ENCODE results near the gene ZNF341. TPM values are rescaled to one million over a fixed set of nuclear protein-coding genes. Genes with fewer than 3 reads are reported as not detected.

ZNF341 gene
- total and polyA plus RNA-seq, 7 donors, result 1.2 to 7.9 (median 2.5) TPM

- no peak overlapping the region for H3K4me3 ChIP-seq
- H3K27me3 ChIP-seq, result no peaks in the 10 kb centered on the region
- intact Hi-C loops (cut with DNase I), result no loop called here
- TF ChIP-seq POLR2A (IDR thresholded peaks at IDR 0.05), result no peak
- no peak for TF ChIP-seq EP300 (IDR thresholded peaks at IDR 0.05)
- no peak for TF ChIP-seq CTCF (IDR thresholded peaks at IDR 0.05)
- no peak for TF ChIP-seq POLR2AphosphoS5 (IDR thresholded peaks at IDR 0.05)
- no peak for DNase-seq
- no peak overlapping the region for H3K27ac ChIP-seq
- H3K36me3 ChIP-seq, result peaks cover 11 to 65% (median 20%) of the 10 kb centered on the region in 4 donors
- H3K4me1 ChIP-seq, result no peaks in the 10 kb centered on the region
- no peaks in the 10 kb centered on the region for H3K9me3 ChIP-seq
- WGBS, 2 donors, result 67 to 72% methylated on average over 14 of the region's 14 CpGs
Observed at GRCh38 chr20:33710681-33711445, 20.9 kb upstream of the ZNF341 start.

GRCh38 chr20:33711446-33711738 is 20.4 kb upstream of the ZNF341 start:
- intact Hi-C loops (cut with DNase I), result no loop called here
- 83 to 93% methylated on average over 1 of the region's 1 CpG for WGBS, 2 donors

GRCh38 chr20:33713865-33714367 is 17.9 kb upstream of the ZNF341 start:
- DNase-seq, result no peak
- peaks cover 7 to 45% (median 18%) of the 10 kb centered on the region in 4 donors for H3K36me3 ChIP-seq
- WGBS, 2 donors, result 91 to 94% methylated on average over 10 of the region's 10 CpGs
- intact Hi-C loops (cut with DNase I), result no loop called here
- no peak for TF ChIP-seq CTCF (IDR thresholded peaks at IDR 0.05)
- TF ChIP-seq POLR2AphosphoS5 (IDR thresholded peaks at IDR 0.05), result no peak
- no peak for TF ChIP-seq POLR2A (IDR thresholded peaks at IDR 0.05)
- TF ChIP-seq EP300 (IDR thresholded peaks at IDR 0.05), result no peak
- no peaks in the 10 kb centered on the region for H3K27me3 ChIP-seq
- no peaks in the 10 kb centered on the region for H3K9me3 ChIP-seq
- peaks cover 0 to 2% (median 2%) of the 10 kb centered on the region in 4 donors for H3K4me1 ChIP-seq
- H3K27ac ChIP-seq, result no peak overlapping the region
- no peak overlapping the region for H3K4me3 ChIP-seq

More at GRCh38 chr20:33711446-33711738, 20.4 kb upstream of the ZNF341 start:
- TF ChIP-seq POLR2AphosphoS5 (IDR thresholded peaks at IDR 0.05) (no peak), POLR2A (IDR thresholded peaks at IDR 0.05) (no peak), EP300 (IDR thresholded peaks at IDR 0.05) (no peak), CTCF (IDR thresholded peaks at IDR 0.05) (no peak)
- H3K36me3 ChIP-seq, result peaks cover 11 to 61% (median 20%) of the 10 kb centered on the region in 4 donors
- no peak overlapping the region for H3K27ac ChIP-seq
- H3K4me3 ChIP-seq, result no peak overlapping the region
- no peaks in the 10 kb centered on the region for H3K27me3 ChIP-seq
- DNase-seq, result no peak
- no peaks in the 10 kb centered on the region for H3K4me1 ChIP-seq
- no peaks in the 10 kb centered on the region for H3K9me3 ChIP-seq

GRCh38 chr20:33716498-33716897 is 15.3 kb upstream of the ZNF341 start:
- no peak for DNase-seq
- H3K4me1 ChIP-seq, result peaks cover 0 to 15% (median 11%) of the 10 kb centered on the region in 4 donors
- whole genome bisulfite sequencing, 2 donors, result 88 to 93% methylated on average over 2 of the region's 2 CpGs
- no peaks in the 10 kb centered on the region for H3K9me3 ChIP-seq
- intact Hi-C loops (cut with DNase I), result no loop called here
- H3K27ac ChIP-seq, result no peak overlapping the region
- H3K36me3 ChIP-seq, result peaks cover 0 to 33% (median 13%) of the 10 kb centered on the region in 4 donors
- no peak overlapping the region for H3K4me3 ChIP-seq
- TF ChIP-seq POLR2AphosphoS5 (IDR thresholded peaks at IDR 0.05), result no peak
- TF ChIP-seq CTCF (IDR thresholded peaks at IDR 0.05), result no peak
- TF ChIP-seq POLR2A (IDR thresholded peaks at IDR 0.05), result no peak
- no peak for TF ChIP-seq EP300 (IDR thresholded peaks at IDR 0.05)
- H3K27me3 ChIP-seq, result no peaks in the 10 kb centered on the region

Measured in sigmoid colon (tissue), 7 donors.